ENCODE results near the gene CIAO3. TPM values are rescaled to one million over a fixed set of nuclear protein-coding genes. Genes with fewer than 3 reads are reported as not detected.

Gene CIAO3
- total RNA-seq, 2 donors from 2014 or later: 25.4 to 26.4 TPM

DNA sequence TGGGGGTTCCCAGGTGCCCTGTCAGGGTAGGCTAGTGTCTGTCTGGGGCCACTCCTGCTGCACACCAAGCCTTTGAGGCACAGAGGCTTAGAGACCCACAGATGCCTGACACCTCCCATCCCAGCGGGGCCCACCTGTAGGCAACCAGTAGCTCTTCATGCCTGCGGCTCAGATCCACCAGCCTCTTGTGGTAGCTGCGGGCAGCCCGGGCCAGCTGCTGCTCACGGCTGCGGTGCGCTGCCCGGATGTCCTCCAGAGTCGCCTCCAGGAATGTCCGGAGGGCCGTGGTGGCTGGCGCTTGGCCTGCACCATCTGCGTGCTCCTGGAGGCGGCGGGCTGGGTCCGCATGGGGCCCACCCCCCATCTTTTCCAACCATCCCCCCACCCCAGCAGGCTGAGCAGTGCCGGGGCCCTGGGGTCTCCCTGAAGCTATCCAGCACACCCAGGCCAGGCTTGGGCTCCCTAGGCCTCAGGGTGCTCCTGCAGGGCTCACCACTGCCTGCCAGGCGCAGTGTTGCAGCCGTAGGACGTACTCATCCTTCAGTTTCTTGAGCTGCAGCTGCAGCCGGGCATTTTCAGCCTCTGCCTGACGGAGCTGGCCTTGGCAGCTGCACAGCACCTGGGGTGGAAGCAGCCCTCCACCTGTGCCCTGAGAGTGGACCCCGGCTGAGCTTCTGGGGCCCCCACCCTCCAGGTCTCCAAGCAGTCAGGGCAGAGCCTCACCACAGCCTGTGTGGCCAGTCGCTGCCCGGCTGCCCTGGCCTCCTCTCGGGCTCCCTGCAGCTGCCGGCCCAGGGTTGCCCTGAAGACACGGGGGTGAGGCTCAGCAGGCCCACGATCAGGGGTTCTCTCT is 16.4 kb downstream of the CIAO3 start:
- Histone ChIP-seq H3K27ac (no peak overlapping the region), H3K36me3 (replicated peaks in 1 of 2; ENCODE audit: insufficient read depth in 1 of 2, low read depth in 2 of 2) (no peaks in the 10 kb centered on the region), H3K4me3 (no peak overlapping the region), H3K4me1 (peaks cover 53% of the 10 kb centered on the region), H3K27me3 (peaks cover 0 to 7% of the 10 kb centered on the region in 2 donors), H3K9me3 (no peaks in the 10 kb centered on the region)
- DNase-seq: no peak
- ATAC-seq: no peak
- 54% methylated on average over 23 of the region's 29 CpGs; no CpG with 5 or more reads in 1 of the 2 donors for WGBS, 2 donors
- intact Hi-C loops (cut with DNase I): no loop called here
- TF ChIP-seq, protein P1, sequence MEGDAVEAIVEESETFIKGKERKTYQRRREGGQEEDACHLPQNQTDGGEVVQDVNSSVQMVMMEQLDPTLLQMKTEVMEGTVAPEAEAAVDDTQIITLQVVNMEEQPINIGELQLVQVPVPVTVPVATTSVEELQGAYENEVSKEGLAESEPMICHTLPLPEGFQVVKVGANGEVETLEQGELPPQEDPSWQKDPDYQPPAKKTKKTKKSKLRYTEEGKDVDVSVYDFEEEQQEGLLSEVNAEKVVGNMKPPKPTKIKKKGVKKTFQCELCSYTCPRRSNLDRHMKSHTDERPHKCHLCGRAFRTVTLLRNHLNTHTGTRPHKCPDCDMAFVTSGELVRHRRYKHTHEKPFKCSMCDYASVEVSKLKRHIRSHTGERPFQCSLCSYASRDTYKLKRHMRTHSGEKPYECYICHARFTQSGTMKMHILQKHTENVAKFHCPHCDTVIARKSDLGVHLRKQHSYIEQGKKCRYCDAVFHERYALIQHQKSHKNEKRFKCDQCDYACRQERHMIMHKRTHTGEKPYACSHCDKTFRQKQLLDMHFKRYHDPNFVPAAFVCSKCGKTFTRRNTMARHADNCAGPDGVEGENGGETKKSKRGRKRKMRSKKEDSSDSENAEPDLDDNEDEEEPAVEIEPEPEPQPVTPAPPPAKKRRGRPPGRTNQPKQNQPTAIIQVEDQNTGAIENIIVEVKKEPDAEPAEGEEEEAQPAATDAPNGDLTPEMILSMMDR (IDR thresholded peaks at IDR 0.05): no peak
- TF ChIP-seq POLR2A (IDR thresholded peaks at IDR 0.05): no peak

DNA sequence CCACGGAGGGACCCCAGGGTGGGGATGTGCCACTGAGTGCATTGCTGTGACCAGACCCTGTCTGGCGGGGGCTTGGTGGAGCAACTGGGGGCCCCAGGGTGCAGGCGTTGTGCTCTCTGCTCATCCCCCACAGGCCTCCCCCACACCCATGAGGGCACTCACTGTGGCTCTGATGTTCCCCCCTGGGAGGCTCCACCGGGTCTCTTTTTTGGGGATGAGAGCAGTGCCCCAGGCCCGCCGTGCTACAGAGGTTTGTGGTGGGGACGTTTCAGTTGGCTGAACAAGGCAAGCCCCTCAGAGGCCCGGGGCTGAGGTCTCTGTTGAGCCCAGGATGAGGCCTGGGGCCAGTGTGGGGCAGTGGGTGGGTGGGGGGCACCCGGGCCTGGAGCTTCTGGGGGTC is 17.1 kb downstream of the CIAO3 start:
- Histone ChIP-seq H3K4me1 (peaks cover 56% of the 10 kb centered on the region), H3K36me3 (replicated peaks in 1 of 2; ENCODE audit: insufficient read depth in 1 of 2, low read depth in 2 of 2) (no peaks in the 10 kb centered on the region), H3K9me3 (no peaks in the 10 kb centered on the region), H3K27ac (no peak overlapping the region), H3K27me3 (peaks cover 0 to 7% of the 10 kb centered on the region in 2 donors), H3K4me3 (no peak overlapping the region)
- TF ChIP-seq, protein P1 (IDR thresholded peaks at IDR 0.05): no peak
- TF ChIP-seq POLR2A (IDR thresholded peaks at IDR 0.05): no peak
- no peak for DNase-seq
- 82% methylated on average over 9 of the region's 9 CpGs; no CpG with 5 or more reads in 1 of the 2 donors for WGBS, 2 donors
- no peak for ATAC-seq
- intact Hi-C loops (cut with DNase I): no loop called here

DNA sequence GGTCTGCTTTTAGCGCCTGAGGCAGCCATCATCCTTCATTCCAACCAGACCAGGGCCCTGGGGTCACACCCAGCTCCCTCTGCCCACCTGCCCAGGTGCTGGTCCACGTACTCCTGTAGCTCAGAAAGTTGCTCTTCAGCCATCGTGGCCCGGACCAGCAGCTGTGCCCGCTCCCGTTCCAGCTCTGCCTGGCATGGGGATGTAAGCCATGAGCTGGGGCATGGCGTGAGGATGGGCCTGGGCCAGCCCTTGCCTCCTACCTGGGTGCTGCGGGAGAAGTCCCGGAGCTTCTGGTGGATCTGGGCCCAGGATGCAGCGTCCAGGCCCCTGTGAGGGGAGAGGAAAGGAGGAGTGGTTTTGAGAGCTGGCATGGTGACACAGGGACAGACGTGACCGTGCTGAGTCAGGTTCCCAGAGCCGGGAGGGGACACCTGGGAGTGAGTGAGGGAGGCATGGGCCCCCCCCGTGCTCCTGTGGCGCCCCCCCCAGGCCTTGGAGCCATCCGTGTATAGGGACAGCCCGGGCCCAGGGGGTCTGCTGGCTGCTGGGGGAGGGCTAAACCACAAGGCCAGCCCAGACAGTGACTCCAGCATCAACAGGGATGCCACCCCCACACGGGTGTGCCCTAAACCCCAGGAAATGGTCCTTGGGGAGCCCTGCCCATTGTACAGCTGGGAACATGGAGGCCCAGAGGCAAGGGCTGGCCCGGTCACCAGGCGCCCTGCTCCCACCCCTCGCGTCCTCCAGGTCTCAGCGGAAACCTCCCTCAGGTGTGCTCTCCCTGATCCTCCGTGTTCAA is 17.8 kb downstream of the CIAO3 start:
- Histone ChIP-seq H3K27me3 (peaks cover 0 to 7% of the 10 kb centered on the region in 2 donors), H3K4me1 (peaks cover 56% of the 10 kb centered on the region), H3K27ac (no peak overlapping the region), H3K9me3 (no peaks in the 10 kb centered on the region), H3K36me3 (replicated peaks in 1 of 2; ENCODE audit: insufficient read depth in 1 of 2, low read depth in 2 of 2) (no peaks in the 10 kb centered on the region), H3K4me3 (no peak overlapping the region)
- intact Hi-C loops (cut with DNase I): no loop called here
- no peak for TF ChIP-seq POLR2A (IDR thresholded peaks at IDR 0.05)
- TF ChIP-seq, protein P1 (IDR thresholded peaks at IDR 0.05): no peak
- ATAC-seq (no peak), DNase-seq (no peak)
- 70 to 79% methylated on average over 11 to 24 of the region's 24 CpGs for WGBS, 2 donors

DNA sequence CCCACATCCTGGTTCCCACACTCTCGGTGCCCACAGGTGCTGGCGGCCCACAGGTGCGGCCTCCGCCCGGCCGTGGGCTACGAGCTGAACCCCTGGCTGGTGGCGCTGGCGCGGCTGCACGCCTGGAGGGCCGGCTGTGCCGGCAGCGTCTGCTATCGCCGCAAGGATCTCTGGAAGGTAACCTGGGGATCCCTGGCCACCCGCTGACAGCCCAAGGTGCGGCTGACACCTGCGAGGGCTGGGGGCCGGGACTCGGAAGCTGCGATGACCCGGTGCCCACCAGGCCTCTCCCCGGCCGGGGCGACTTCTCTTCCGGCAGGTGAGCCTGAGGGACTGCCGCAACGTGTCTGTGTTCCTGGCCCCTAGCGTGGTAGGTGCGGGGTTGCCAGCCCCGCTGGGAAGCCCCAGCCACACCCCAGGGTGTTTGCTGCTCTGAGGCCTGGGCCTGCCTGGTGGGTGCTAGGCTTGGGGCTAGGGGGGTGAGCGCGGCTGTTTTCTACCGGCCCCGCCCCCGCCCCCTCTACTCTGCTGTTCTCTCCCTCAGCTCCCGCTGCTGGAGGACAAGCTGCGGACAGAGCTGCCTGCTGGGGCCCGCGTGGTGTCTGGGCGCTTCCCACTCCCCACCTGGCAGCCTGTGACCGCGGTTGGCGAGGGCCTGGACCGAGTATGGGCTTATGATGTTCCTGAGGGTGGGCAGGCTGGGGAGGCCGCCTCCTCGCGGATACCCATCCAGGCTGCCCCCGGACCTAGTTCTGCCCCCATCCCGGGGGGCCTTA is 18.8 kb downstream of the CIAO3 start:
- Histone ChIP-seq H3K9me3 (no peaks in the 10 kb centered on the region), H3K27ac (peak overlapping the region in 3 of 4 donors; percentile 64 to 89 (median 85)), H3K4me1 (peaks cover 54% of the 10 kb centered on the region), H3K4me3 (no peak overlapping the region), H3K27me3 (no peaks in the 10 kb centered on the region), H3K36me3 (replicated peaks in 1 of 2; ENCODE audit: insufficient read depth in 1 of 2, low read depth in 2 of 2) (no peaks in the 10 kb centered on the region)
- intact Hi-C loops (cut with DNase I): no loop called here
- WGBS, 2 donors: 88 to 100% methylated on average over 1 to 48 of the region's 51 CpGs
- DNase-seq: no peak
- no peak for ATAC-seq
- TF ChIP-seq POLR2A (IDR thresholded peaks at IDR 0.05): no peak
- TF ChIP-seq, protein P1 (IDR thresholded peaks at IDR 0.05): no peak
